ENCODE data around the gene GRIP2.

- TF ChIP-seq CTCF (IDR thresholded peaks at IDR 0.05; ENCODE audit: insufficient read depth, low read depth, low read length) (no peak), EZH2 (IDR thresholded peaks at IDR 0.05; ENCODE audit: insufficient read depth, low read length) (no peak)
Observed at GRCh38 chr3:14474363-14475081, 65.6 kb downstream of the GRIP2 start.

Data from astrocyte (in vitro differentiated cells and primary cell).